Karpas-422 (cell line): ENCODE data around the gene FRAS1. TPM values are rescaled to one million over a fixed set of nuclear protein-coding genes. Genes with fewer than 3 reads are reported as not detected.

Experiments
- DNase-seq: peaks from one replicate; pipeline ENCODE4 v3.0.0-alpha.2; 2015
- H2AFZ ChIP-seq: fragments of 200-600 bp; sonication (generic); 2 replicates; pipeline ENCODE4 v1.6.1; 2014; ENCODE audit warnings: antibody characterized with exemption, low read length, mixed read lengths
- H3K27ac ChIP-seq: fragments of 200-600 bp; sonication (generic); 2 replicates; pipeline ENCODE4 v1.5.1; 2014; ENCODE audit warnings: mild to moderate bottlenecking, low read length, moderate library complexity
- H3K27me3 ChIP-seq: fragments of 200-600 bp; sonication (generic); 2 replicates; pipeline ENCODE4 v1.6.1; 2014; ENCODE audit warnings: low read length, mixed read lengths
- H3K36me3 ChIP-seq: fragments of 200-600 bp; sonication (generic); 2 replicates; pipeline ENCODE4 v1.6.1; 2014; ENCODE audit warnings: low read length, mixed read lengths; ENCODE audit not compliant: insufficient read depth
- H3K4me1 ChIP-seq: fragments of 200-600 bp; sonication (generic); 2 replicates; pipeline ENCODE4 v1.6.1; 2014; ENCODE audit warnings: mild to moderate bottlenecking, low read length, mixed read lengths
- H3K4me2 ChIP-seq: fragments of 200-600 bp; sonication (generic); 2 replicates; pipeline ENCODE4 v1.6.1; 2014; ENCODE audit warnings: low read length, low read depth, mild to moderate bottlenecking; ENCODE audit not compliant: poor library complexity, severe bottlenecking
- H3K4me3 ChIP-seq: fragments of 200-600 bp; sonication (generic); 2 replicates; pipeline ENCODE4 v1.5.1; 2014; ENCODE audit warnings: mild to moderate bottlenecking, antibody characterized with exemption, low read length, mixed read lengths
- H3K79me2 ChIP-seq: fragments of 200-600 bp; sonication (generic); 2 replicates; pipeline ENCODE4 v1.6.1; 2014; ENCODE audit warnings: mild to moderate bottlenecking, low read length, mixed read lengths
- H3K9ac ChIP-seq: fragments of 200-600 bp; sonication (generic); 2 replicates; pipeline ENCODE4 v1.6.0; 2014; ENCODE audit warnings: low read length
- H3K9me2 ChIP-seq: fragments of 200-600 bp; sonication (generic), shearing (Covaris generic); replicated peaks from 2 replicates; pipeline ENCODE4 v1.6.0; 2014; ENCODE audit warnings: mild to moderate bottlenecking, low read length, moderate library complexity; ENCODE audit not compliant: insufficient read depth
- H3K9me3 ChIP-seq: fragments of 300-700, 200-600 bp; sonication (generic); 2 replicates; pipeline ENCODE4 v1.6.1; 2014; ENCODE audit warnings: low read length, mixed read lengths
- H4K20me1 ChIP-seq: fragments of 200-600 bp; sonication (generic); 2 replicates; pipeline ENCODE4 v1.6.1; 2014; ENCODE audit warnings: mild to moderate bottlenecking, antibody characterized with exemption, low read length, low read depth; ENCODE audit not compliant: insufficient read depth
- total RNA-seq: library from RNA; depleted of rRNA; stranded (reverse); fragments of >200 nt; shearing (Covaris generic); gene quantifications from 2 replicates; pipeline ENCODE4 v1.2.3, GENCODE V29; 2014; ENCODE audit warnings: low replicate concordance

Gene FRAS1
- total RNA-seq, 1 experiment from 2014 or later, result not detected

GRCh38 chr4:78571804-78572203 lies 514.7 kb downstream of the FRAS1 start:
- no peak for DNase-seq
- Histone ChIP-seq H3K4me3 (no peak overlapping the region), H3K9ac (no peak overlapping the region)

GRCh38 chr4:78578674-78579425 lies 521.7 kb downstream of the FRAS1 start:
- no peak overlapping the region for H3K27ac ChIP-seq
- H3K36me3 ChIP-seq, result no peaks in the 10 kb centered on the region
- H3K4me3 ChIP-seq, result no peak overlapping the region
- H3K9me2 ChIP-seq, result no peaks in the 10 kb centered on the region
- no peak overlapping the region for H2AFZ ChIP-seq
- no peak overlapping the region for H3K4me2 ChIP-seq
- H3K9ac ChIP-seq, result no peak overlapping the region
- H3K9me3 ChIP-seq, result no peaks in the 10 kb centered on the region
- DNase-seq, result no peak
- no peaks in the 10 kb centered on the region for H4K20me1 ChIP-seq
- no peaks in the 10 kb centered on the region for H3K27me3 ChIP-seq
- H3K79me2 ChIP-seq, result no peaks in the 10 kb centered on the region
- no peaks in the 10 kb centered on the region for H3K4me1 ChIP-seq

More at GRCh38 chr4:78571804-78572203, 514.7 kb downstream of the FRAS1 start:
- no peak overlapping the region for H3K4me2 ChIP-seq
- H3K9me2 ChIP-seq, result no peaks in the 10 kb centered on the region
- H3K27me3 ChIP-seq, result no peaks in the 10 kb centered on the region
- no peaks in the 10 kb centered on the region for H3K79me2 ChIP-seq
- H3K4me1 ChIP-seq, result no peaks in the 10 kb centered on the region
- H2AFZ ChIP-seq, result no peak overlapping the region
- H3K9me3 ChIP-seq, result no peaks in the 10 kb centered on the region
- no peak overlapping the region for H3K27ac ChIP-seq
- no peaks in the 10 kb centered on the region for H4K20me1 ChIP-seq
- no peaks in the 10 kb centered on the region for H3K36me3 ChIP-seq

GRCh38 chr4:78581618-78582017 lies 524.5 kb downstream of the FRAS1 start:
- Histone ChIP-seq H4K20me1 (no peaks in the 10 kb centered on the region), H3K9me3 (no peaks in the 10 kb centered on the region), H3K27ac (no peak overlapping the region), H3K79me2 (no peaks in the 10 kb centered on the region), H3K9ac (no peak overlapping the region), H3K9me2 (no peaks in the 10 kb centered on the region), H2AFZ (no peak overlapping the region), H3K4me3 (no peak overlapping the region), H3K36me3 (no peaks in the 10 kb centered on the region), H3K4me1 (no peaks in the 10 kb centered on the region), H3K27me3 (no peaks in the 10 kb centered on the region), H3K4me2 (no peak overlapping the region)
- DNase-seq, result no peak

GRCh38 chr4:78584863-78585547 lies 527.9 kb downstream of the FRAS1 start:
- Histone ChIP-seq H4K20me1 (no peaks in the 10 kb centered on the region), H3K79me2 (no peaks in the 10 kb centered on the region), H3K4me2 (no peak overlapping the region), H3K4me3 (no peak overlapping the region), H3K9me2 (no peaks in the 10 kb centered on the region), H3K36me3 (no peaks in the 10 kb centered on the region), H3K27me3 (no peaks in the 10 kb centered on the region), H3K9me3 (no peaks in the 10 kb centered on the region), H3K4me1 (no peaks in the 10 kb centered on the region; the same call in 1 of the 2 replicates), H2AFZ (no peak overlapping the region), H3K9ac (no peak overlapping the region), H3K27ac (no peak overlapping the region)
- no peak for DNase-seq

DNA sequence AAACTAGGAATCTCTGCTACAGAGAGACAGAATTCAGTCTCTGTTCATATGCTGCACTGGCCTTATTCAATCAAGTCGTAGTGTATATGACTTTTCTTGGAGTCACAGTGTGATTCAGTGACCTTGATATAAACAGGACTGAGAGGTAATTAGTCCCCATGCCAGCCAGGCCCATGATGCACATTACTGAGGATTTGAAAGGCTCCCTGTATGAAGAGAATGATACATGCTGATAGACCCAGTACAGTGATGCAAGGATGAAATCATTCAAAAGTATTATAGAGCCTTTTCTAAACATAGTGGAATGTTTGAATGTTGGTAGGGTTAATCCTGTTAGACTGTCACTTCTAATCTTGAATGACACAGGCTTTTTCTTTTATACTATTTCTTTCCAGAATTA lies 528.5 kb downstream of the FRAS1 start:
- no peak for DNase-seq
- Histone ChIP-seq H3K27me3 (no peaks in the 10 kb centered on the region), H2AFZ (no peak overlapping the region), H3K27ac (no peak overlapping the region), H3K4me3 (no peak overlapping the region), H3K4me1 (no peaks in the 10 kb centered on the region; the same call in 1 of the 2 replicates), H3K79me2 (no peaks in the 10 kb centered on the region), H3K9me2 (no peaks in the 10 kb centered on the region), H3K36me3 (no peaks in the 10 kb centered on the region), H4K20me1 (no peaks in the 10 kb centered on the region), H3K4me2 (no peak overlapping the region), H3K9ac (no peak overlapping the region), H3K9me3 (no peaks in the 10 kb centered on the region)

GRCh38 chr4:78588894-78589545 lies 531.9 kb downstream of the FRAS1 start:
- no peaks in the 10 kb centered on the region for H3K9me3 ChIP-seq
- H3K9me2 ChIP-seq, result no peaks in the 10 kb centered on the region
- no peak overlapping the region for H3K9ac ChIP-seq
- H3K36me3 ChIP-seq, result no peaks in the 10 kb centered on the region
- no peaks in the 10 kb centered on the region for H4K20me1 ChIP-seq
- no peaks in the 10 kb centered on the region for H3K27me3 ChIP-seq
- H3K4me1 ChIP-seq, result no peaks in the 10 kb centered on the region; the same call in 1 of the 2 replicates
- no peak overlapping the region for H2AFZ ChIP-seq
- no peak overlapping the region for H3K27ac ChIP-seq
- H3K4me3 ChIP-seq, result no peak overlapping the region
- no peak overlapping the region for H3K4me2 ChIP-seq
- no peaks in the 10 kb centered on the region for H3K79me2 ChIP-seq
- peak; percentile 41 for DNase-seq

GRCh38 chr4:78591404-78591803 lies 534.3 kb downstream of the FRAS1 start:
- H4K20me1 ChIP-seq, result no peaks in the 10 kb centered on the region
- H3K4me3 ChIP-seq, result no peak overlapping the region
- no peaks in the 10 kb centered on the region for H3K27me3 ChIP-seq
- no peak overlapping the region for H3K9ac ChIP-seq
- no peaks in the 10 kb centered on the region for H3K9me3 ChIP-seq
- no peak overlapping the region for H3K27ac ChIP-seq
- no peak for DNase-seq
- H3K4me2 ChIP-seq, result no peak overlapping the region
- no peaks in the 10 kb centered on the region for H3K9me2 ChIP-seq
- H3K36me3 ChIP-seq, result no peaks in the 10 kb centered on the region
- no peak overlapping the region for H2AFZ ChIP-seq
- no peaks in the 10 kb centered on the region for H3K79me2 ChIP-seq
- H3K4me1 ChIP-seq, result no peaks in the 10 kb centered on the region; the same call in 1 of the 2 replicates

- Histone ChIP-seq H4K20me1 (no peaks in the 10 kb centered on the region), H2AFZ (no peak overlapping the region), H3K9ac (no peak overlapping the region), H3K9me2 (no peaks in the 10 kb centered on the region), H3K36me3 (no peaks in the 10 kb centered on the region), H3K79me2 (no peaks in the 10 kb centered on the region), H3K4me2 (no peak overlapping the region), H3K27me3 (no peaks in the 10 kb centered on the region), H3K9me3 (no peaks in the 10 kb centered on the region), H3K27ac (no peak overlapping the region), H3K4me3 (no peak overlapping the region), H3K4me1 (no peaks in the 10 kb centered on the region; the same call in 1 of the 2 replicates)
- DNase-seq, result peak; percentile 56
These were observed 535.1 kb downstream of the FRAS1 start for GRCh38 chr4:78592088-78592783.
